Measurements from ENCODE around the gene ITPR1.
"Not testable (repeated sequence)": the region's sequence is repeated elsewhere in the genome, so short reads cannot be mapped to it uniquely, and the experiment has no call there.

The ITPR1 gene

DNA sequence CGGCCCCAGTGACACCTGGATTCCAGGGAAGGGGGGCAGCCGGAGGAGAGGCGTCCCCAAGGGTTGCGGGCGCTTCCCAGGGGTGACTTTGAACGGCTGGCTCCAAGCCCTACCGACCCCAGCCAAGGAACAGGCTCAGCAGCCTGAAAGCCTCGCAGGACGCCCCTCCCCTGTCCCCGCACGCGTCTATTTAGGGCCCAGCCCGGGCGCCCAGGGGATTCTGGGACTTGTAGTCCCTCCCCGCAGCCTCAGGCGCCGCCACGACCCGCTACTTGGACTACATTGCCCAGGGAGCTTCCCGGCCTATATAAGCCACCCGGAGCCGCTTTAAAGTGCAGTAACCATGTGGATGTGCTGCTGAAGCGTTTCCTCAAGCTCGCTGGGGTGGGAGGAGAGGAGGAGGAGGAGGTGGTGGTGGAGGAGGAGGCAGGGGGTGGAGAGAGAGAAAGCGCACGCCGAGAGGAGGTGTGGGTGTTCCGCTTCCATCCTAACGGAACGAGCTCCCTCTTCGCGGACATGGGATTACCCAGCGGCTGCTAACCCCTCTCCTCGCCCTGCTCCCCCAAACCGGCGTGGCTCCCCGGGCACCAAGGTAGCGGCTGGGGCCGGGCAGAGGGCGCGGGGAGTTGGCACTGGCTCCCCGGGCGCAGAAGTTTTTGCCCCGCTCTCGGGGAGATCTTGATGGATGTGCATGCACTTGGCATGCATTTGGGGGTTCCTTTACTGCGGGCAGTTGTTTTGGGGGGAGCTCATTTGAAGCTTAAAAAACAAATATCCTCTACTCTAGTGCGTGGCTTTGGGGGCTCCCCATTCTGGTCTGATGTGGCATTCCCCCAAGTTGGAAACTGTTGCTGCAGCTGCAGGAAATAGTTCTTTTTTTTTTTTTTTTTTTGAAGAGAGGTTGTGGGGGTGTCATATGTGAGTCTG lies at the start of gene ITPR1:
Gene ITPR1, plus strand, starts transcription at position 335 of the 927 bp plus-strand sequence. CDS start 23,144 bp downstream, outside the sequence.
- peak; percentile 74 for DNase-seq

DNA sequence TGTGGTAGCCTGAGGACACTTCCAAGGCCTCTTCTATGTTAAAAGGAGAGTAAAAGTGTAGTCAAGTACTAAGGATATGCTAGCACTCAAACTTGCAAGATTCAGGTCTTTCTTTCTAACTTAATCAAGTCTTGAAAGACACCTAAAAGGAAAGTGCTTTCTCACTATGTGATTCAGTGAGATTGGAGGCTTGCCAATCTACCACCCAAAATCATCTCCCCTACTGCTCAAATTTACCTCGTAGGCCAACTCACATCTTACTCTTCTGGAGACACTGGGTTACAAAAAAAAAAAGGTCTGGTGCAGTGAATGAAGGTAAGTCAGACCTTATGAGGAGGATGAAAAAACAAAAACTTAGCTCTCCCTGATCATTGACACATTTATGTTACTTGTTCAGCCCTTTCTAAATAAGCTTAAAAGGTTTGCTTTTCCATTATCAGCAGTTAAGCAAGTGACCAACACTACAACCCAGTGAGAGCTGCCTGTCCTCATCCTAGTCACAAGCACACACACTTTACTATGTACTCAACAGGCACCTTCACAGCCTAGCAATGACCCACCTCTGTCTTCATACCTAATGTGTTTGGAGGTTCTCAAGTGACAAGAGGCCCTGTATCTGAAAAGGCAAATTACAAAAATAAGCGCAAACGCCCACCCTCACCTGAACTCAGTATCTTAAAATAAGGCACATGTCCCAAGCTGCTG lies 45.7 kb upstream of the ITPR1 start:
- DNase-seq, result no peak

DNA sequence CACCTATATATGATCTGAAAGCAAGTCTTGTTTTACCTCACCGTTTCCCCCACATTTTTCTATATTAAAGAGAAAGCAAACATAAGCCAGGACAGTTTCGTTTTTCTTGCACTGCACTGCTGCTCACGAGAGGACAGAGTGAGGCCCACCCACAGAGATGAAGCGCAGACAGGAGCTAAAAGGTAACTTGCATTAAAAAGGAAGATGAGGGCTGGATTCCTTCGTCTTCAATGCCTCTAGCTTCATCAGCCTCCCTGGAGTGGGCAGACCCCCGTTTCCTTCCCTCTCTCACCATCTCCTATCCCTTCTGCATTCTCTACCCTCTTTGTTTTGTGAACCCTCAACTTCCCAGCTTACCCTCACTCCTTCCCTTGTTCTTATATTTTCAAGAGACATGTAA lies 45.0 kb upstream of the ITPR1 start:
- DNase-seq, result no peak

DNA sequence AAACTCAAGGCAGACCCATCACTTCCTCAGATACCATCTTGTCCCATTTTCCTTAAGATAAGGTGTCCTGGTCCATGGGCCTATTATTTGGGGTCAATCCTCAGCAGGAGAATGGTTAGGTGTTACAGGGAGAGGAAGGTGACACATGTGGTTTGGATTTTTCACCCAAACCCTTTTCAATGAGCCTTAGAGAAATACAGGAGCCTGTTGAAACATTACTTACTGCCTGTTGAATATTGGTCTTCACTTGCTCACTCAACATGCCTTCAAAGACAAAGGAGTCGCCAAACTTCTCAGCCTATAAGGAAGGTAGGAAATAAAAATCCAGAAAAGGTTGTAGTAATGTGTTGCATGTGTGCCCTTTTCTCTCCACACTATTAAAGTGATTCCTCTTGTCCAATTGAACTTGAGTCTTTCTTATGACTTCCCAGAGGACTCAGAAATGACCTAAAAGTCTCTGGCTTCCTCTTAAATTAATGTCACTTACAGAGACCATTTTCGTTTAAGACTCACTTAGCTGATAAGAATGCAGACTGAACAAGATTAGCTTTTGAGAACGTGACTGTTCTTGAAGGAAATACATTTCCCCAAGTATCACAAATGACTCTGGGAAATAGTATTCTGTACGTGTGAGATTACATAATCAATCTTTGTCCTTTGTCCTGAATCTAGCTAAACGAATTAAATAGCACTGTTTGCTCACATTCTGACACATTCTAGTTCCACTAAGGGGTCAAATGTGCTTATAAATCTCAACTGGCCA lies 43.9 kb upstream of the ITPR1 start:
- no peak for DNase-seq

DNA sequence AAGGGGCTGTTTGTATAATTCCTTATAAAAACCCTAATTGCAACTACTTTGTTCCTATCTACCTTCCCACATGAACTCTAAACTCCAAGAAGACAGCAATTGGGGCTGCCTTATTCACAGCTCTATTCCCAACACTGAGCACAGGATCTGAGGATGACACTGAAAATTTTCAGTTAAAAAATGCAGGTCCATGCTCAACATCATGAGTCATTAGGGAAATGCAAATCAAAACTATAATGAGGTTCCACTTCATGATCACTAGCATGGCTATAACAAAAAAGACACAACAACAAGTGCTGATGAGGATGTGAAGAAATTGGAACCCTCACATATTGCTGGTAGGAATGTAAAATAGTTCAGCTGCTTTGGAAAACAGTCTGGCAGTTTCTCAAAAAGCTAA lies 39.0 kb upstream of the ITPR1 start:
- no peak for DNase-seq

DNA sequence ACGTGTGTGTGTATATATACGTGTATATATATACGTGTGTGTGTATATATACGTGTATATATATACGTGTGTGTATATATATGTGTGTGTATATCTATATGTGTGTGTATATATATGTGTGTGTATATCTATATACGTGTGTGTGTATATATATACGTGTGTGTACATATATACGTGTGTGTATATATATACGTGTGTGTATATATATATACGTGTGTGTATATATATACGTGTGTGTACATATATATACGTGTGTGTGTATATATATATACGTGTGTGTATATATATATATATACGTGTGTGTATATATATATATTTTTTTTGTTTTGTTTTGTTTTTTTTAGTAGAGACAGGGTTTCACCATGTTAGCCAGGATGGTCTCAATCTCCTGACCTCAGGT lies 36.4 kb upstream of the ITPR1 start:
- DNase-seq, result not testable (repeated sequence)

DNA sequence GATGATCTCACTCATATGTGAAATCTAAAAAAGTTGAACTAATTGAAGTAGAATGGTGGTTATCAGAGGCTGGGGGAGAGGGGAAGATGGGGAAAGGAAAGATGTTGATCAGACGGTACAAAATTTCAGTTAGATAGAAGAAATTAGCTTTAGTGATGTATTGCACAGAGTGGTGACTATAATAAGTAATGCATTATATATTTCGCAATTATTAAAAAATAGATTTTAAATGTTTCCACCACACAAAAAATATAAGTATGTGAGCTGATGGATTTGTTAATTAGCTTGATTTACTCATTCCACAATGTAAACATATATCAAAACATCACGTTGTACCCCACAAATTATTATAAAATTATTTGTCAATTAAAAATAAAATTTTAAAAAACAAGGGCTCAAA lies 34.2 kb upstream of the ITPR1 start:
- DNase-seq, result no peak

DNA sequence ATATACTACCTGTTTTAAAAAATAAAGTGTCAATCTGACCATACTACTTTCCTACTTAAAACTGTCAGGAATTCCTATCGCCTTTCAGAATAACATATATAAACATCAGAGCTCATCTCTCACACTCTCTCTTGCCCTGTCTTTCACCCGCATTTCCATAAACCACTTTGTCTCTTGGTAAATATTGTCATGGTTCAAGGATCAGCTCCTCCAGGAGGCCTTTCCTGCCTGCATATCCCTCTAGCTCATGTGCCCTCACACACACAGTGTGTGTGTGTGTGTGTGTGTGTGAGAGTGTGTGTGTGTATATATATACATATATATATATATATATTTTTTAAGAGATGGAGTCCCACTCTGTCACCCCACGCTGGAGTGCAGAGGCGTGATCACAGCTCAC lies 32.8 kb upstream of the ITPR1 start:
- DNase-seq, result no peak

DNA sequence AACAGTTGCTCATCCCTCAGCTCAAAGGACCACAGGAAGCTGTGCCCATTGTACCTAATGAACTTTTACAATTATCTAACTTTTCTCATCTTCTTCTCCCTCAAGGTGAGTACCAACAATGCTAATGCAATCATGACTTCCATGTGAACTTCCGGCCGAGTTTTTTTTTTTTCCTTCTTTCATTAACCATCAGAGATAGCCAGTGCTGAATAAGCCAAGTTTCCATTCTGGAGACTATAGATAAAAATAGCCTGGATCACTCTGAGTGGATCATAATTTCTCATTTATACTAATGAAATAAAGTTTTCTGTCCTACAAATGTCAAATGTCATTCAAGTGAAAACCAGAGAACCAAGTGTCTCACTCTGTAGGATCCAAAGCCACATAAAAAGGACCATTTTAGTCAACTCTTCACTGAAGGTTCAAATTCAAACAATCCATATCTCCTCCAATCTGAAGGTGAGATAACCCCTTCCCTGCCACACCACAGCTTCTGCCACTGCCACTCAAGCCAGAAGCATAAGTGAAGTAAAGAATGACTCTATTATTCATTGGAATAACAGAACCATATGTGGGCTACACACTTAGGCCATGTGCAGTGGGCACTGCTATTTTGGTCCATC lies 31.6 kb upstream of the ITPR1 start:
- DNase-seq, result no peak

DNA sequence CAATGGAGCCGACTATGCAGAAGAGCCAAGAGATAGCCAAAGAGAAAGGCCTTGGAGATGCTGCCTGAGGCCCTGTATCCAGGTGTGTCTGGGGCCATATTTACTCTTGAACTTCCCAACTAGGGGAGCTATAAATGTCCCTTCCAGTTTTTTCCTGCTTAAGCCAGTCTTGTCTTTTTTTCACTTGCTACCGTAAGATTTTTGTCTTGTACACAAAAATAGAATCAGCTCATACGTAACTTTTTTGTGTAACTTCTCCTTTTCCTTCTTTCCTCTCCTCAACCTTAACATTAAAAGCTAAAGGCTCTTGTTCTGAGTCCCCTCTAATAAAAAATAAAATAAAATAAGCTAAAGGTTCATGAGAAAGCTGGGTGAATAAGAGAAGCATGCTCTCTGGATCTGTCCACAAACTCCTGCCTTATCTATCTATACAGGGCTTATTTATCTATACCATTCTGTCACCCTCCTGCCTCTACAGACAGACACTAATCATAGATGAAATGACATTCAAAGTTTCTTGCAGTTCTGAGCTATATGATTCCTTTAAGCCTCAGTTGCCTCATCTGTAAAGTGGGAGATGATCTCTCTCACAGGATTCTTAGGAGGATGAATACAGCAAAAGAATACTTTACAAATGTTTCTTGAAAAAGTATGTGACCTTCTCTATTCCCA lies 30.6 kb upstream of the ITPR1 start:
- no peak for DNase-seq

DNA sequence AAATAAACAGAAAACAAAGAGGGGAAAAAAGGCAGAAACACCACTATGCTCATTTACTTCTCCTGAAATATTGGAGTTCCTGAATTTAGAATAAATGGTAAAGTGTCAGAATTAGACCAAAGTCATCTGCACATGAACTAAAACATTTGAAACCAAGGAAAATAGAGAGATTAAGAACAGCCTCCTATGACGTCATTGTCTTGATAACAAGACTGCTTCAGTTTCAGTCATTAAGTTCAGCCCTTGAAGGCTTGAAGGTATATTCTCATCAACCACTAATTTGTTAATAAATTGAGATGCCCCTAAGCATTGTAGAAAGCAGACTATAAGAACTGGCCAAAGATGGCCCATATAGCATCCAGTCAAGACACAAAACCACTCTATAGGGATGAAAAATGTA lies 28.6 kb upstream of the ITPR1 start:
- no peak for DNase-seq

DNA sequence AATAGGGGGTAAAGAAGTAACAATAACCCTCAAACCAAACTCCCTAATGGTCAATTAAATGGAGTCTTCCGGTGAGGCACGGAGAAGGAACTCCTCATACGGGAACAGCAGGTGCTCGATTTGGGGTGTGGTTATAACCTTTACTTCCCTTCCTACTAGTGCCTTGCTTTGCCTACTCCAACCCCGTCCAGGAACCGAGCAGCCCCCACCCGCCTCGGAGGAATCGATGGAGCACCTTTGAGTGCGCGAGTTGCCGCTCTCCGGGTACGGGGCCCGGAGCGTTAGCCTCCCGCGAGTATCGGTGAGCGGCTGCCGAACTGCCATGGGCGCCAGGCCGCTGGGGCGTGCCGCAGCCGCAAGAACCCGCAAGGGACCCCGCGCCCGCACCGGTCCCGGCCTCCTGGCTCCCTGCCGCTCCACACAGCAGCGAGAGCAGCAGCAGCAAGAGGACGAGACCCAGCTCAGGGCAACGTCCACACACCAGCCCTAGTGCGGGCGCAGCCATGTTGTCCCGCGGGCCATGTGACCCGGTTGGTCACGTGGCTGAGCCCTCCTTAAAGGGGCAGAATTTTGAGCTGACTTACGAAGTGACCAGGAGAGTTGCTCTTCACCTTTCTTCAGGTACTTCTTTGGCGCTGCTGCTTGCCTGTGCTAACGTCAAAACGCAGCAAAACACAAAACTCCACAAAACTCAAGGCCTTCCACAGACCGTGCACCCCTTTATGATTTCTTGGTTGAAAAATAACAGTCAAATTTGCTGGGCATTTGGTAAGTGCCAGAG lies 26.2 kb upstream of the ITPR1 start, which contains the start of gene SUMF1:
Gene SUMF1, minus strand, starts transcription at position 529 of the 781 bp plus-strand sequence. Its CDS starts 24 bp downstream, at position 505.
- DNase-seq, result peak; percentile 2

DNA sequence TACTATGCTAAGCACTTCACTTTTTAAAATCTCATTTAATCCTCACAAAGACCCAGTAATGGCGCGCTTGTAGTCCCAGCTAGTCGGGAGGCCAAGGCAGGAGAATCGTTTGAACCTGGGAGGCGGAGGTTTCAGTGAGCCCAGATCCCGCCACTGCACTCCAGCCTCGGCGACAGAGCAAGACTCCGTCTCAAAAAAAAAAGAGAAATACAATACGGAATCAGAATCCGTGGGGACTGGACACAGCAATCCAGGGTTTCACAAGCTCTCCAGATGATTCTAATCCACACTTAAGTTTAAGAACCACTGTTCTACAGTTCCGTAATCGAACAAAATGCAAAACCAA lies 25.7 kb upstream of the ITPR1 start:
- DNase-seq, result no peak

DNA sequence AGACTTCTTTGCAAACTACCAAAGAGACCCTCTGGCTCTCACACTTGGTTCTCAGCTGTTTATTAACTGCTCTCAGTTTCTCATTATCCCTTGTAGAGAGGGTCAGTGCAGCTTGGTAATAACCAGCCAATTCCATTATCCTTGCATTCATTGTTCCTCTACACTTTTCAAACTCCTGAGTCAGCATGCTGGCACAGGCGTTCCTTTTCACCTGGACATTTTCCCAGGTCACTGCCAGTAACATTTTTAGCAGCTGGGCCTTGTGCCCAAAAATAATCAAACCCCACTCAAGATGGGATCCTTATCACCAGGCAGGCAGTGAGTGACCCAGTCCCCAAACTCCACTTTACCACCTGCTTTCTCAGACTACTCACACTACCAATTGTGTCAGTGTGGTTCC lies 21.2 kb upstream of the ITPR1 start:
- DNase-seq, result no peak

DNA sequence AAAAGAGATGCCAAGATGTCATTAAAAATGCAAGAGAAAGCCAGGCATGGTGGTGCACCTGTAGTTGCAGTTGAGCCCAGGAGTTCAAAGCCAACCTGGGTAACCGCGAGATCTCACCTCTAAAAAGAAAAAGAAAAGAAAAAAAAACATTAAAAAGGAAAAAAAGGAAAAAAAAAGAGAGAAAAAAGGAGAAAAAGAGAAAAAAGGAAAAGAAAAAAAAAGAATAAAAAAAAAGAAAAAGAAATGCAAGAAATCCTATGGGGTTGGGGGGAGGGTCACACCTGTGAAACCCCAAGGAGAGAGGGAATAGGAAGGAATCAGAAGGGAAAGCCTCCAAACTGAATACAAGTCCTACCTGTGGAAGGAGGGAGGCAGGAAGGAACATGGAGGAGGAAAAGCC lies 20.8 kb upstream of the ITPR1 start:
- DNase-seq, result no peak

DNA sequence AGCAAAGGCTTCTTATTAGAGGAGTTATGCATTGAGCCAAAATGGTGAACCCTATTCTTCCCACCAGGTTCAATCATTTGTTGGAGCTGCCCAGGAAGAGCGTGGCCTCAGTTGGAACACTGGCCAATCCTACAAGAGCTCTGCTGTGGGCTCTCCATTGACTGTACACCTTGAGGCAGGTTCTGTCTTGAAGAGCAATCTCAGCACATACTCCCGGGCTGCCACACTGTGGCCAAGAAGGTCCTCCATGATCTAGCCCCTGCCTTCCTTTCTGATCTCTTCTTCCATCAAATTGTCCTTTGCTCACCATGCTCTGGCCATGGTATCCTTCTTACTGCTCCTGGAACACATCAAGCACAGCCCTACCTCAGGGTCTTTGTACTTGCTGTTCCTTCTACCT lies 20.4 kb upstream of the ITPR1 start:
- DNase-seq, result no peak

DNA sequence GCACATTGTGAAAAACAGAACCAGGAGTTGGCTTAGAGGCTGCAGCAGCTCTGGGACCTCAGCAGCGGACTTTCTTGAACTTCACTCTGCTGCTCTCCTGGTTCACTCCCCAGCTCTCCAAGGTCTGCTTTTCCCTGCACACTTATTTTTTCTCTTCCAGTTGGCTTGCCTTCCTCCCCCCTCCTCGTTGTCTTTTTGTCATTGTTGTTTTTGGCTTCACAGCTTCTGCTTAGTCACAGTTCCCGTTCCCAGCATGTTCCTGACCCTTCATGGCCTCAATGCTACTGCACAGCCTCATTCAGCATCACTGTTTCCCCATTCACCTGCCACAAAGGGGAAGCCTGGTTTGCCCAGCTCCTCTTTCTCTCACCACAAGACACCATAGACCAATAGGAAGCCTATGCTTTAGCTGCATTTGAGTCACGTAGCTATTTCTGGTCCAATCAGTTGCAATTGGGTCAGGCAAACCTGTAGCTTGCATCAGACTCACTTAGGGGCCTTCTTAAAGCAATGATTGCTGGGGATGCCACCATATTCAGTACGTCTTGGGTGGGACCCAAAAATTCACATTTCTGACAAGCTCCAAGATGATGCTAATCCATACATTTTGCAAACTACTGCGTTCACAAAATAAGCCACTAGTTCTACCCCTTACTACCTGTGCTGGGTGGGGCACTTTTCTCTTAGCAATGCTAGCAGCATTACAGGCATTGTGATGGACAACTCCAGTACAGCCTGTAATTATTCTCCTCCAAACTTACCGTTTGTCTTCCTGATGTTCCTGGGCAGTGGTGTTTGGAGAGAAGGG lies 18.3 kb upstream of the ITPR1 start:
- no peak for DNase-seq

DNA sequence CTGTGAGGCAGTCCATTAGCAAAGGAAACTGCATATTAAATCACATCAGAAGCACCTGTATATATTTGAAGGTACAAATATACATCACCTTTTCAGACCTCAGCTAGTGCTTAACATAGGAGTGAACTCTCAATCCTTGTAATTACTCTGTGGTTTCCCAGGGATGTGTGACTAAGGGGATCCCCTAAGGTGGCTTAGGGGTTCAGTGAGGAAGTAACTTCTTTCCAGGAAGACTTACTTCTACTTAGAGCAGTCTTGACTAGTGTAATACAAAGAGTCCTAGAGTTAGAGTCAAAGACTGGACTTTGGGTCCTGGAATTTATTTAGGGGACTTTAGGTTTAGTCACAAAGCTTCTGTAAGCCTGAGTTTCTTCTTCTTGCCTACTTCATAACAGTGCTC lies 17.3 kb upstream of the ITPR1 start:
- no peak for DNase-seq

DNA sequence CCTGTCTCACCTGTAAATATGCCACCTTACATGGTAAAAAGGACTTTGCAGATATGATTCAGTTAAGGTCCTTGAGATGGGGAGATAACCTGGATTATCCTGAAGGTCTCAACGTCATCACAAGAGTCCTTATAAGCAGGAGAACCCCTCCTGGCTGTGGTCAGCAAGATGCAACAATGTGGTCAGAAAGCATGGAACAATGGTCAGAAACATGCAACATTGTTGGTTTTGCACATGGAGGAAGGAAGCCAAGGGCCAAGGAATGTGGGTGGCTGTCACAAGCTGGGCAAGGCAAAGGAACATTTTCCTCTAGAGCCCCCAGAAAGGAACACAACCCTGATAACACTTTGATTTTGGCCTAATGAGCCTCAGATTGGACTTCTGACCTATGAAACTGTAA lies 16.7 kb upstream of the ITPR1 start:
- no peak for DNase-seq

DNA sequence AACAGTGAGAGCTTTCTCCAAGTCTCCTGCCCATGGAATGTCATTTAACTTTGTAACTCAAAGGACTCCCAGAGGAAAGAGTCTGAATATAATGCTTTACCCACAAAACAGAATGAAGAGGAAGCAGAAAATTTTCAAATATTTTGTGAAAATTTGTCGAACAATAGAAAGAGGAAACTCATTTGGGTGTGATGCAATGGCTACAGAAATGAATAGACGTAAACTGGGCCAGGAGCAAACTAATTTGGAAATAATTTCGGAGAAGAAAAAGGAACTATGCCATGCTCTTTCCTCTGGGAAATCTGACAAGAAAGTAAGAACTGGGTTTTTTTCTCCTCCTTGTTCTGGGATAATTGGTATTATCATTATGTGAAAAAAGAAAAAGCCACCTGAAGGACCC lies 14.9 kb upstream of the ITPR1 start:
- no peak for DNase-seq

DNA sequence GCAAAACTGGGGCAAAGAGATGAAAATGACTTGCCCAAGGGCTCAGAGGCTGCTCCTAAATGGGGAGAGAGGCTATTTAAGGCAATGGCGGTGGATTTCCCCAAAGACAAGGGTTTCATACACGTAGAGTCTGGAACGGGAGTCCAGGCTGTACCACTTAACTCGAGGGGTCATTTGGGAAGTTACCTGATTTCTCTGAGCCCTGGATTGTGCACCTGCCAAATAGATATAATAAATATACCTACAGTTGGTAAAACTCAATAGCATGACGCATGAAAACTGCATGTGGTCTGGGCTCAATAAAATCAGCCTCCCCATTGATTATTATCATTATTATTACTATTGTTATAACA lies 1.3 kb upstream of the ITPR1 start:
- no peak for DNase-seq
